ENCODE measurements around the gene NUDT10.

The NUDT10 gene

DNA sequence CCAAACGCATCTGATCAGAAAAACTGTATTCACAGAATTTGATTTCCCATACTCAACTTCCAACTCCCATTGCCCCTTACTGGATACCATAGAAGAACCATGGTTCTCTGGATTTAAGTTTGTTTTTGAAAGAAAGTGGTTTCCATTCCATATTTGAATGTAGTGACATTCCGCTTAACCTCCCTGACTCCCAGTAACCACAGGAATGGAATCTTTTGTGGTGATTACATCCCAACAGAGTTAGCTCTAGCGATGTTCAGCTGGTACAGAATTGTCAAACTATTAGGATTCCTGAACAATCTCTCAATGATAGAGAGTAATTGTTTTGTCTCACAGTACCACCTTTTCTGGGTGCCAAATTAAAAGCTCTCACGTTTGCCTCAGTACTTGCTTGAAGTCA, 1.7 kb downstream of the NUDT10 start:
- H4K20me1 ChIP-seq (ENCODE audit: insufficient read depth), result no peaks in the 10 kb centered on the region
- H3K4me1 ChIP-seq (ENCODE audit: low read depth, poor library complexity, severe bottlenecking), result no peaks in the 10 kb centered on the region
- no peak overlapping the region for H2AFZ ChIP-seq (ENCODE audit: low read depth)
- no peaks in the 10 kb centered on the region for H3K79me2 ChIP-seq (ENCODE audit: insufficient read depth, low read depth)
- no peaks in the 10 kb centered on the region for H3K36me3 ChIP-seq (ENCODE audit: insufficient read depth)
- H3K4me2 ChIP-seq, result peak overlapping the region; percentile 6; the same call in 1 of the 2 replicates
- H3K4me3 ChIP-seq (IDR thresholded peaks at IDR 0.05; ENCODE audit: insufficient read depth, low read depth, low read length), result no peak overlapping the region
- no peak overlapping the region for H3K27ac ChIP-seq
- no peaks in the 10 kb centered on the region for H3K27me3 ChIP-seq (ENCODE audit: insufficient read depth, low read depth)
- TF ChIP-seq, protein P1, sequence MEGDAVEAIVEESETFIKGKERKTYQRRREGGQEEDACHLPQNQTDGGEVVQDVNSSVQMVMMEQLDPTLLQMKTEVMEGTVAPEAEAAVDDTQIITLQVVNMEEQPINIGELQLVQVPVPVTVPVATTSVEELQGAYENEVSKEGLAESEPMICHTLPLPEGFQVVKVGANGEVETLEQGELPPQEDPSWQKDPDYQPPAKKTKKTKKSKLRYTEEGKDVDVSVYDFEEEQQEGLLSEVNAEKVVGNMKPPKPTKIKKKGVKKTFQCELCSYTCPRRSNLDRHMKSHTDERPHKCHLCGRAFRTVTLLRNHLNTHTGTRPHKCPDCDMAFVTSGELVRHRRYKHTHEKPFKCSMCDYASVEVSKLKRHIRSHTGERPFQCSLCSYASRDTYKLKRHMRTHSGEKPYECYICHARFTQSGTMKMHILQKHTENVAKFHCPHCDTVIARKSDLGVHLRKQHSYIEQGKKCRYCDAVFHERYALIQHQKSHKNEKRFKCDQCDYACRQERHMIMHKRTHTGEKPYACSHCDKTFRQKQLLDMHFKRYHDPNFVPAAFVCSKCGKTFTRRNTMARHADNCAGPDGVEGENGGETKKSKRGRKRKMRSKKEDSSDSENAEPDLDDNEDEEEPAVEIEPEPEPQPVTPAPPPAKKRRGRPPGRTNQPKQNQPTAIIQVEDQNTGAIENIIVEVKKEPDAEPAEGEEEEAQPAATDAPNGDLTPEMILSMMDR (conservative IDR thresholded peaks at IDR 0.05; ENCODE audit: low read depth, low read length), result no peak
- H3K9ac ChIP-seq, result no peak overlapping the region

DNA sequence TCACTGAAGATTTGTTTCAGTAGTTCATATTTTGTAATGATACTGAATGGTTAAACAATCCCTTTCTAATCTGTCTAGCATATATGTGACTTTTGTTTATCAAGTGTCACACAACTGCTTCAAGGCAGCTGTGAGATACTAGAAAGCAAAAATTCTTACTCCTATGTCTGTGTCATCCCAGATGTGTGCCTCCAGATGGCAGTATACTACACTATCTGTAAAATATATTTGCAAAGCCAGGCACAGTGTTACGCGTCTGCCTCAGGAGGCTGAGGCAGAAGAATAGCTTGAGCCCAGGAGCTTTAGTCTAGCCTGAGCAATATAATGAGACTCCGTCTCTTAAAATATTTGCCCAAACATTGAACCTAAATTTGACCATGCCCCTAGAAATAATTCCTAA, 4.0 kb downstream of the NUDT10 start:
- Histone ChIP-seq H3K27me3 (ENCODE audit: insufficient read depth, low read depth) (no peaks in the 10 kb centered on the region), H3K36me3 (ENCODE audit: insufficient read depth) (no peaks in the 10 kb centered on the region), H3K9ac (no peak overlapping the region), H3K4me2 (no peak overlapping the region), H3K79me2 (ENCODE audit: insufficient read depth, low read depth) (no peaks in the 10 kb centered on the region), H2AFZ (ENCODE audit: low read depth) (no peak overlapping the region), H3K27ac (no peak overlapping the region), H4K20me1 (ENCODE audit: insufficient read depth) (no peaks in the 10 kb centered on the region), H3K4me1 (ENCODE audit: low read depth, poor library complexity, severe bottlenecking) (no peaks in the 10 kb centered on the region), H3K4me3 (IDR thresholded peaks at IDR 0.05; ENCODE audit: insufficient read depth, low read depth, low read length) (no peak overlapping the region)
- TF ChIP-seq, protein P1 (conservative IDR thresholded peaks at IDR 0.05; ENCODE audit: low read depth, low read length), result peak; percentile 65

- H4K20me1 ChIP-seq (ENCODE audit: insufficient read depth), result no peaks in the 10 kb centered on the region
- H3K36me3 ChIP-seq (ENCODE audit: insufficient read depth), result no peaks in the 10 kb centered on the region
- no peak overlapping the region for H3K9ac ChIP-seq
- TF ChIP-seq, protein P1 (conservative IDR thresholded peaks at IDR 0.05; ENCODE audit: low read depth, low read length), result no peak
- no peak overlapping the region for H2AFZ ChIP-seq (ENCODE audit: low read depth)
- no peaks in the 10 kb centered on the region for H3K27me3 ChIP-seq (ENCODE audit: insufficient read depth, low read depth)
- no peaks in the 10 kb centered on the region for H3K79me2 ChIP-seq (ENCODE audit: insufficient read depth, low read depth)
- H3K27ac ChIP-seq, result no peak overlapping the region
- H3K4me2 ChIP-seq, result no peak overlapping the region
- no peaks in the 10 kb centered on the region for H3K4me1 ChIP-seq (ENCODE audit: low read depth, poor library complexity, severe bottlenecking)
- H3K4me3 ChIP-seq (IDR thresholded peaks at IDR 0.05; ENCODE audit: insufficient read depth, low read depth, low read length), result no peak overlapping the region
Measured at GRCh38 chrX:51361251-51361650, 28.6 kb downstream of the NUDT10 start.

- H3K36me3 ChIP-seq (ENCODE audit: insufficient read depth), result no peaks in the 10 kb centered on the region
- H3K27ac ChIP-seq, result no peak overlapping the region
- TF ChIP-seq, protein P1 (conservative IDR thresholded peaks at IDR 0.05; ENCODE audit: low read depth, low read length), result no peak
- H3K4me1 ChIP-seq (ENCODE audit: low read depth, poor library complexity, severe bottlenecking), result no peaks in the 10 kb centered on the region
- H3K4me2 ChIP-seq, result no peak overlapping the region
- H3K27me3 ChIP-seq (ENCODE audit: insufficient read depth, low read depth), result no peaks in the 10 kb centered on the region
- no peaks in the 10 kb centered on the region for H4K20me1 ChIP-seq (ENCODE audit: insufficient read depth)
- no peak overlapping the region for H3K4me3 ChIP-seq (IDR thresholded peaks at IDR 0.05; ENCODE audit: insufficient read depth, low read depth, low read length)
- H3K9ac ChIP-seq, result no peak overlapping the region
- H3K79me2 ChIP-seq (ENCODE audit: insufficient read depth, low read depth), result no peaks in the 10 kb centered on the region
- H2AFZ ChIP-seq (ENCODE audit: low read depth), result no peak overlapping the region
Measured at GRCh38 chrX:51376672-51377071, 44.0 kb downstream of the NUDT10 start.

Data from KMS-11 (cell line).